ENCODE data around the gene DUSP8.
A peak's percentile ranks its signal among the peaks of the same experiment; 100 is the strongest.
"Not testable (repeated sequence)": the region's sequence is repeated elsewhere in the genome, so short reads cannot be mapped to it uniquely, and the experiment has no call there.

DUSP8 gene

DNA sequence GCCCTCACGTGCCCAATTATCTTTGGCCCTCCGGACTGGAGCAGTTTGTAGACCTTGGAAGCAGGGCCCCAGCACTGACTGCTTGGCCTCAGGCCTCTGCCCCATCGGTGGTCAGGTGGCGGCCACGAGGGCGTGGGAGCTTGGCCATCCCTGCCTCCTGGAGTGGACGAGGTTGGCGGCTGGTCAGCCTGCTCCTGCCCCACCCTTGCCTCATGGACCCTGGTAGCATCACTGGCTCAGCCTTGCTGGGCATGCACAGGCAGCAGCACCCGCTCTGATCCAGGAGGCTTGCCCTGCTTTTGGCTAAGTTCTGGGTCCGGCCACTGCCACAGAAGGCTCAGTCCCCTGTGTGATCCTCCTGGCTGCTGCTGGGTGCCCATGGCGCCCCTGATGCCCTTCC, 32.1 kb upstream of the DUSP8 start:
- no peak overlapping the region for H4K8ac ChIP-seq (ENCODE audit: low read depth, low read length)
- H2BK120ac ChIP-seq (ENCODE audit: low read depth, low read length): no peak overlapping the region
- H3K4me1 ChIP-seq (ENCODE audit: control insufficient read depth in 2 of 2, insufficient read depth in 1 of 2, low read depth in 1 of 2, low read length in 2 of 2): peaks cover 0 to 6% of the 10 kb centered on the region in 2 donors
- peak overlapping the region; percentile 38 for H3K18ac ChIP-seq (ENCODE audit: low read length)
- H3K4me3 ChIP-seq (ENCODE audit: low read length in 2 of 2): peak overlapping the region in 1 of 2 donors; percentile 17
- H3K9ac ChIP-seq (ENCODE audit: low read depth, low read length, poor library complexity): no peak overlapping the region
- no peak for DNase-seq (ENCODE audit: low spot score)
- H2AFZ ChIP-seq (ENCODE audit: low read length): no peak overlapping the region
- H2AK5ac ChIP-seq (ENCODE audit: low read depth, low read length): peak overlapping the region; percentile 46
- no peak overlapping the region for H4K91ac ChIP-seq (ENCODE audit: low read depth, low read length, poor library complexity)
- peak overlapping the region; percentile 53 for H2BK5ac ChIP-seq (ENCODE audit: low read length)
- no CpG with 5 or more reads among the region's 11 CpGs for whole genome bisulfite sequencing, 2 donors (ENCODE audit: extremely low coverage in 2 of 2, insufficient read length in 2 of 2, insufficient replicate concordance in 1 of 2)
- no peaks in the 10 kb centered on the region for H3K79me1 ChIP-seq (ENCODE audit: low read depth, low read length)
- H2BK12ac ChIP-seq (ENCODE audit: low read length): peak overlapping the region; percentile 22
- H2BK15ac ChIP-seq (ENCODE audit: low read length): peak overlapping the region; percentile 75
- H3K23ac ChIP-seq (ENCODE audit: low read depth, low read length, poor library complexity): peak overlapping the region; percentile 73
- H3K4me2 ChIP-seq (ENCODE audit: insufficient read depth, low read length, poor library complexity, severe bottlenecking): no peak overlapping the region
- H3K14ac ChIP-seq (ENCODE audit: low read length): peak overlapping the region; percentile 99
- H3K9me3 ChIP-seq (replicated peaks in 1 of 2; ENCODE audit: control insufficient read depth in 2 of 2, insufficient read depth in 1 of 2, low read depth in 1 of 2, low read length in 2 of 2): no peaks in the 10 kb centered on the region
- H3K27ac ChIP-seq (replicated peaks; ENCODE audit: low read length): no peak overlapping the region
- H3K4ac ChIP-seq (ENCODE audit: low read length): no peak overlapping the region
- H3K36me3 ChIP-seq (replicated peaks in 1 of 2; ENCODE audit: control insufficient read depth in 2 of 2, insufficient read depth in 2 of 2, low read length in 2 of 2): no peaks in the 10 kb centered on the region
- H3K27me3 ChIP-seq (ENCODE audit: control insufficient read depth in 3 of 3, insufficient read depth in 3 of 3, low read depth in 1 of 3, low read length in 3 of 3): peaks cover 0 to 48% (median 0%) of the 10 kb centered on the region in 3 experiments

DNA sequence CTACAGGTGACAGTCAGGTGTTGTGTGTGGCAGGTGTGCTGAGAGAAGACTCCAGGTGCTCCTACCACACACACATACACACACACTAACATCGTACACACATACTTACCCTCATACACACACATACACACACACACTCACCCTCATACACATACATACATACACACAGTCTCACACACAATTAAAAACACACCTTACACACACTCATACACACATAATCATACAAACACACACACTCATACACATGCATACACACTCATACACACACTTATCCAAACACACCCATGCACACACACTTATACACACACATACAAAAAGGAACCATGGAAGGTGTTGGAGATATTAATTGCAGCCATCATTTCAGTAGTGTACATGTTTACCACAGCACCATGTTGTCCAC, 31.6 kb upstream of the DUSP8 start:
- no peaks in the 10 kb centered on the region for H3K79me1 ChIP-seq (ENCODE audit: low read depth, low read length)

DNA sequence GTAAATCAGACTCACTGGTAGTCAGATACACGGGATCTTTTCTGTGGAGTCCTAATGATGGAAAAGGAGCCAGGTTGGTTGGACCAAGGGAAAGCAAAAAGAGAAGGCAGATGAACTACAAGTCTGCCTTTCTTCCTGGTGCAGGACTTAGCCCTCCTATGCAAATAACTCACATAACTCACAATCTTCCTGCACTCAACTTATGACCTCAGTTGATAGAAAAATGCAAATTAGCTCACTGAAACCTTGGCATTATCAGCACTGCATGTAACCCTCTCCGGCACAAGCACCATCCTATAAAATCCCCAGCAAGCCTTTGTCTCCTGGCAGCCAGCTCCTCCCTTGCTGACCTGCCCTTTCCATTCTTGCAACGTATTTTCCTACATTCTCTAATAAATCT, 29.6 kb upstream of the DUSP8 start:
- peaks cover 0 to 44% (median 3%) of the 10 kb centered on the region in 3 experiments for H3K27me3 ChIP-seq (ENCODE audit: control insufficient read depth in 3 of 3, insufficient read depth in 3 of 3, low read depth in 1 of 3, low read length in 3 of 3)
- not testable (repeated sequence) for H2BK5ac ChIP-seq (ENCODE audit: low read length)
- WGBS, 2 donors (ENCODE audit: extremely low coverage in 2 of 2, insufficient read length in 2 of 2, insufficient replicate concordance in 1 of 2): no CpG with 5 or more reads among the region's 3 CpGs

More for the DNA sequence above, 31.6 kb upstream of the DUSP8 start:
- H3K27me3 ChIP-seq (ENCODE audit: control insufficient read depth in 3 of 3, insufficient read depth in 3 of 3, low read depth in 1 of 3, low read length in 3 of 3): peaks cover 0 to 48% (median 0%) of the 10 kb centered on the region in 3 experiments
- H3K36me3 ChIP-seq (replicated peaks in 1 of 2; ENCODE audit: control insufficient read depth in 2 of 2, insufficient read depth in 2 of 2, low read length in 2 of 2): no peaks in the 10 kb centered on the region
- H2BK15ac ChIP-seq (ENCODE audit: low read length): no peak overlapping the region
- DNase-seq (ENCODE audit: low spot score): no peak
- H2BK5ac ChIP-seq (ENCODE audit: low read length): no peak overlapping the region
- no peak overlapping the region for H2BK12ac ChIP-seq (ENCODE audit: low read length)
- H3K9me3 ChIP-seq (replicated peaks in 1 of 2; ENCODE audit: control insufficient read depth in 2 of 2, insufficient read depth in 1 of 2, low read depth in 1 of 2, low read length in 2 of 2): no peaks in the 10 kb centered on the region
- H3K4ac ChIP-seq (ENCODE audit: low read length): no peak overlapping the region
- no peak overlapping the region for H2BK120ac ChIP-seq (ENCODE audit: low read depth, low read length)
- H3K9ac ChIP-seq (ENCODE audit: low read depth, low read length, poor library complexity): peak overlapping the region; percentile 21
- H3K27ac ChIP-seq (replicated peaks; ENCODE audit: low read length): no peak overlapping the region
- no peak overlapping the region for H4K8ac ChIP-seq (ENCODE audit: low read depth, low read length)
- H3K4me2 ChIP-seq (ENCODE audit: insufficient read depth, low read length, poor library complexity, severe bottlenecking): no peak overlapping the region
- peak overlapping the region; percentile 31 for H3K23ac ChIP-seq (ENCODE audit: low read depth, low read length, poor library complexity)
- no peak overlapping the region for H4K91ac ChIP-seq (ENCODE audit: low read depth, low read length, poor library complexity)
- H3K4me3 ChIP-seq (ENCODE audit: low read length in 2 of 2): no peak overlapping the region
- peak overlapping the region; percentile 48 for H3K18ac ChIP-seq (ENCODE audit: low read length)
- peaks cover 0 to 6% of the 10 kb centered on the region in 2 donors for H3K4me1 ChIP-seq (ENCODE audit: control insufficient read depth in 2 of 2, insufficient read depth in 1 of 2, low read depth in 1 of 2, low read length in 2 of 2)
- WGBS, 2 donors (ENCODE audit: extremely low coverage in 2 of 2, insufficient read length in 2 of 2, insufficient replicate concordance in 1 of 2): 100% methylated on average over 1 of the region's 1 CpG; no CpG with 5 or more reads in 1 of the 2 donors
- no peak overlapping the region for H2AFZ ChIP-seq (ENCODE audit: low read length)
- H2AK5ac ChIP-seq (ENCODE audit: low read depth, low read length): no peak overlapping the region
- H3K14ac ChIP-seq (ENCODE audit: low read length): no peak overlapping the region

DNA sequence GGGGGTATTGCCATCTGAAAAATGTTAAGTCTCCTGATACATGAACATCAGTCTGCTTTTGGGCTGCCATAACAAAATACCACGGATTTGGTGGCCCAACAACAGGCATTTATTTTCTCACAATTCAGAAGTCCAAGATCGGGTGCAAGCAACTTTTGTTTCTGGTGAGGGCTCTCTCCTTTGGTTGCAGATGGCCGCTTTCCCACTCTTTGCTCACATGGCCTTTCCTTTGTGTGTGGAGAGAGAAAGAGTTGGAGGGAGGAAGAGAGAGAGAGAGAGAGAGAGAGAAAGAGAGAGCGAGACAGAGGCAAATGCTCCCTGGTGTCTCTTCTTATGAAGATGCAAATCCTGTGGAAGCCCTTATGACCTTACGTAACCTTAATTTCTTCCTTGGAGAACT, 28.6 kb upstream of the DUSP8 start:
- Histone ChIP-seq H3K14ac (ENCODE audit: low read length) (no peak overlapping the region), H3K18ac (ENCODE audit: low read length) (no peak overlapping the region), H3K4me2 (ENCODE audit: insufficient read depth, low read length, poor library complexity, severe bottlenecking) (no peak overlapping the region), H2BK15ac (ENCODE audit: low read length) (no peak overlapping the region), H2AFZ (ENCODE audit: low read length) (peak overlapping the region; percentile 22), H3K79me1 (ENCODE audit: low read depth, low read length) (no peaks in the 10 kb centered on the region), H2BK12ac (ENCODE audit: low read length) (no peak overlapping the region), H3K36me3 (replicated peaks in 1 of 2; ENCODE audit: control insufficient read depth in 2 of 2, insufficient read depth in 2 of 2, low read length in 2 of 2) (no peaks in the 10 kb centered on the region), H2BK5ac (ENCODE audit: low read length) (no peak overlapping the region), H3K27me3 (ENCODE audit: control insufficient read depth in 3 of 3, insufficient read depth in 3 of 3, low read depth in 1 of 3, low read length in 3 of 3) (peaks cover 0 to 38% (median 11%) of the 10 kb centered on the region in 3 experiments), H3K4me3 (ENCODE audit: low read length in 2 of 2) (no peak overlapping the region), H4K8ac (ENCODE audit: low read depth, low read length) (no peak overlapping the region), H3K4ac (ENCODE audit: low read length) (no peak overlapping the region), H2BK120ac (ENCODE audit: low read depth, low read length) (no peak overlapping the region), H3K23ac (ENCODE audit: low read depth, low read length, poor library complexity) (no peak overlapping the region), H3K9me3 (replicated peaks in 1 of 2; ENCODE audit: control insufficient read depth in 2 of 2, insufficient read depth in 1 of 2, low read depth in 1 of 2, low read length in 2 of 2) (no peaks in the 10 kb centered on the region), H3K4me1 (ENCODE audit: control insufficient read depth in 2 of 2, insufficient read depth in 1 of 2, low read depth in 1 of 2, low read length in 2 of 2) (no peaks in the 10 kb centered on the region), H3K9ac (ENCODE audit: low read depth, low read length, poor library complexity) (no peak overlapping the region), H2AK5ac (ENCODE audit: low read depth, low read length) (no peak overlapping the region), H3K27ac (replicated peaks; ENCODE audit: low read length) (no peak overlapping the region), H4K91ac (ENCODE audit: low read depth, low read length, poor library complexity) (no peak overlapping the region)
- no peak for DNase-seq (ENCODE audit: low spot score)
- no CpG with 5 or more reads among the region's 5 CpGs for WGBS, 2 donors (ENCODE audit: extremely low coverage in 2 of 2, insufficient read length in 2 of 2, insufficient replicate concordance in 1 of 2)

More for the DNA sequence above, 29.6 kb upstream of the DUSP8 start:
- H3K23ac ChIP-seq (ENCODE audit: low read depth, low read length, poor library complexity); H3K4me1 ChIP-seq (ENCODE audit: control insufficient read depth in 2 of 2, insufficient read depth in 1 of 2, low read depth in 1 of 2, low read length in 2 of 2); H4K91ac ChIP-seq (ENCODE audit: low read depth, low read length, poor library complexity); DNase-seq (ENCODE audit: low spot score); H3K79me1 ChIP-seq (ENCODE audit: low read depth, low read length); H3K27ac ChIP-seq (replicated peaks; ENCODE audit: low read length); H3K4me3 ChIP-seq (ENCODE audit: low read length in 2 of 2); H3K14ac ChIP-seq (ENCODE audit: low read length); H3K4me2 ChIP-seq (ENCODE audit: insufficient read depth, low read length, poor library complexity, severe bottlenecking); H3K9ac ChIP-seq (ENCODE audit: low read depth, low read length, poor library complexity); H2BK15ac ChIP-seq (ENCODE audit: low read length); H3K18ac ChIP-seq (ENCODE audit: low read length); H2AK5ac ChIP-seq (ENCODE audit: low read depth, low read length); H4K8ac ChIP-seq (ENCODE audit: low read depth, low read length); H3K9me3 ChIP-seq (replicated peaks in 1 of 2; ENCODE audit: control insufficient read depth in 2 of 2, insufficient read depth in 1 of 2, low read depth in 1 of 2, low read length in 2 of 2); H3K4ac ChIP-seq (ENCODE audit: low read length); H2AFZ ChIP-seq (ENCODE audit: low read length); H2BK12ac ChIP-seq (ENCODE audit: low read length); H3K36me3 ChIP-seq (replicated peaks in 1 of 2; ENCODE audit: control insufficient read depth in 2 of 2, insufficient read depth in 2 of 2, low read length in 2 of 2); H2BK120ac ChIP-seq (ENCODE audit: low read depth, low read length): not testable (repeated sequence)
